ENCODE measurements around the gene THSD7B.

DNA sequence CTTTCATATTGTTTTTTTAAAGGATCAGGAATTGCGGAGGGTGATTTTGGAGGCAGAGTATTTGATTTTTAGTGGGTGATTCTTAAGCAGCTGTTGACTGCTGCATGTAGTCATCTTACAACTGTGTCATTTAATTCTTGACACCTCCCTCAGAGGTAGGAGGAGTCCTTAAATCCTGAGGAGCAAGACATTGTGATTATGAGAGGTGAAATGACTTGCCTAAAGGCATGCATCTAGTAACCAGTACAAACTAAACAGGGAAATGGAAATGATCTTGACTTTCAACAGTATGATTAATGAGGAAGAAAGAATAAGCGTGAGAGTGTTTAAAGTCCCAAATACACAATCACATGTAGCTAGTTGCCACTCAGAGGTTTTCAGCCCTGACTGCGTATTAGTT lies 440.7 kb downstream of the THSD7B start:
- TF ChIP-seq, protein P1, sequence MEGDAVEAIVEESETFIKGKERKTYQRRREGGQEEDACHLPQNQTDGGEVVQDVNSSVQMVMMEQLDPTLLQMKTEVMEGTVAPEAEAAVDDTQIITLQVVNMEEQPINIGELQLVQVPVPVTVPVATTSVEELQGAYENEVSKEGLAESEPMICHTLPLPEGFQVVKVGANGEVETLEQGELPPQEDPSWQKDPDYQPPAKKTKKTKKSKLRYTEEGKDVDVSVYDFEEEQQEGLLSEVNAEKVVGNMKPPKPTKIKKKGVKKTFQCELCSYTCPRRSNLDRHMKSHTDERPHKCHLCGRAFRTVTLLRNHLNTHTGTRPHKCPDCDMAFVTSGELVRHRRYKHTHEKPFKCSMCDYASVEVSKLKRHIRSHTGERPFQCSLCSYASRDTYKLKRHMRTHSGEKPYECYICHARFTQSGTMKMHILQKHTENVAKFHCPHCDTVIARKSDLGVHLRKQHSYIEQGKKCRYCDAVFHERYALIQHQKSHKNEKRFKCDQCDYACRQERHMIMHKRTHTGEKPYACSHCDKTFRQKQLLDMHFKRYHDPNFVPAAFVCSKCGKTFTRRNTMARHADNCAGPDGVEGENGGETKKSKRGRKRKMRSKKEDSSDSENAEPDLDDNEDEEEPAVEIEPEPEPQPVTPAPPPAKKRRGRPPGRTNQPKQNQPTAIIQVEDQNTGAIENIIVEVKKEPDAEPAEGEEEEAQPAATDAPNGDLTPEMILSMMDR (conservative IDR thresholded peaks at IDR 0.05 in 1 of 2, IDR thresholded peaks at IDR 0.05 in 1 of 2; ENCODE audit: extremely low read depth in 1 of 2, insufficient read depth in 1 of 2, low read depth in 1 of 2, low read length in 2 of 2): no peak
- no peak for TF ChIP-seq EZH2 (IDR thresholded peaks at IDR 0.05; ENCODE audit: borderline replicate concordance, low read length)

Measured in mammary epithelial cell (primary cell).